ENCODE measurements around the gene UBE2I.

DNA sequence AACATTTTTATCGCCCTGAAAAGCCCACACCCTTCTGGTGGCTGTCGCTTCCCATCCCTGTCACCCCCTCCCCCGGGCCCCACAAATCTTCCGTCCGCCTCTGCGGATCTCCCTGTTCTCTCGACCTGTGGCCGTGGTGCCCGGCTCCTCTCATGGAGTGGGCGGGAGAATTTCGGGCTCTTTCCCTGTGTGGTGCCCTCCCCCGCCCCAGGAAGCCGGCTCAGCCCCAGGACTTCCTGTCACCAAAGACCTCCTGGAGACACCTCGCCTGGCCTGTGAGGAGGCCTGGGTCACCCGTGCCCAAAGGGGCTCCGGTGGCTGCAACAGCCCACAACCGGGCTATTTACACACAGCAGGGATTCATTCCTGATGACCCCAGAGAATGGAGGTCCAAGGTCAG is 26.1 kb upstream of the UBE2I start:
- TF ChIP-seq, protein P1, sequence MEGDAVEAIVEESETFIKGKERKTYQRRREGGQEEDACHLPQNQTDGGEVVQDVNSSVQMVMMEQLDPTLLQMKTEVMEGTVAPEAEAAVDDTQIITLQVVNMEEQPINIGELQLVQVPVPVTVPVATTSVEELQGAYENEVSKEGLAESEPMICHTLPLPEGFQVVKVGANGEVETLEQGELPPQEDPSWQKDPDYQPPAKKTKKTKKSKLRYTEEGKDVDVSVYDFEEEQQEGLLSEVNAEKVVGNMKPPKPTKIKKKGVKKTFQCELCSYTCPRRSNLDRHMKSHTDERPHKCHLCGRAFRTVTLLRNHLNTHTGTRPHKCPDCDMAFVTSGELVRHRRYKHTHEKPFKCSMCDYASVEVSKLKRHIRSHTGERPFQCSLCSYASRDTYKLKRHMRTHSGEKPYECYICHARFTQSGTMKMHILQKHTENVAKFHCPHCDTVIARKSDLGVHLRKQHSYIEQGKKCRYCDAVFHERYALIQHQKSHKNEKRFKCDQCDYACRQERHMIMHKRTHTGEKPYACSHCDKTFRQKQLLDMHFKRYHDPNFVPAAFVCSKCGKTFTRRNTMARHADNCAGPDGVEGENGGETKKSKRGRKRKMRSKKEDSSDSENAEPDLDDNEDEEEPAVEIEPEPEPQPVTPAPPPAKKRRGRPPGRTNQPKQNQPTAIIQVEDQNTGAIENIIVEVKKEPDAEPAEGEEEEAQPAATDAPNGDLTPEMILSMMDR (IDR thresholded peaks at IDR 0.05), result no peak
- TF ChIP-seq POLR2A (IDR thresholded peaks at IDR 0.05), result no peak

All from adrenal gland (tissue), 5 donors.